Stimulated activated naive CD8-positive, alpha-beta T cell treated with anti-CD3 and anti-CD28 coated beads, Interleukin-15, Interleukin-2, amounts not matched to agents 100 U/mL and 50 U/mL, for 24 hours (primary cell): ENCODE data around the gene TMPRSS2.
A peak's percentile ranks its signal among the peaks of the same experiment; 100 is the strongest.

ENCODE experiments used
- ATAC-seq: fragments of 150-1000 bp; cut with Tn5 transposase; one replicate; pipeline ENCODE4 v1.10.0; 2021
- DNase-seq: peaks from one replicate; pipeline ENCODE4 v3.0.0; 2021

Gene TMPRSS2

DNA sequence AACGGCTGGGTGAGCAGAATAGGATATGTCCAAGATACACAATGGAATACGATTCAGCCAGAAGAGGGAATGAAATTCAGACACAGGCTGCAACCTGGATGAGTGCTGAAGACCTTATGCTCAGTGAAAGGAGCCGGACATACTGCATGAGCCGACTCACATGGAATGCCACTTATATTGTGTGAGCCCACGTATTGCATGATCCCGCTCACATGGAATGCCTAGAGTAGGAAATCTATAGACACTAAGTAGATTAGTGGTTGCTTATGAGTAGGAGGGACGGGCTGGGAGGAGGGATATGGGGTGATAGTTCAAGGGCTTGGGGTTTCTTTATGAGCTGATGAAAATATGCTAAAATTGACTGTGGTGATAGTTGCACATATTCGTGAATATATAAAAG, 26.8 kb downstream of the TMPRSS2 start:
- ATAC-seq (no peak), DNase-seq (no peak)

GRCh38 chr21:41480086-41480690, 27.8 kb downstream of the TMPRSS2 start:
- no peak for DNase-seq
- ATAC-seq: no peak

- no peak for ATAC-seq
- DNase-seq: no peak
Observed at GRCh38 chr21:41479686-41480085, 28.3 kb downstream of the TMPRSS2 start.

- DNase-seq: no peak
- no peak for ATAC-seq
Observed at GRCh38 chr21:41478319-41479177, 29.4 kb downstream of the TMPRSS2 start.

- ATAC-seq: no peak
- DNase-seq: no peak
Observed at GRCh38 chr21:41477641-41478318, 30.2 kb downstream of the TMPRSS2 start.

GRCh38 chr21:41475714-41476420, 32.1 kb downstream of the TMPRSS2 start:
- ATAC-seq: no peak
- DNase-seq: no peak

- no peak for DNase-seq
- ATAC-seq: no peak
Observed at GRCh38 chr21:41472753-41473548, 35.0 kb downstream of the TMPRSS2 start.

DNA sequence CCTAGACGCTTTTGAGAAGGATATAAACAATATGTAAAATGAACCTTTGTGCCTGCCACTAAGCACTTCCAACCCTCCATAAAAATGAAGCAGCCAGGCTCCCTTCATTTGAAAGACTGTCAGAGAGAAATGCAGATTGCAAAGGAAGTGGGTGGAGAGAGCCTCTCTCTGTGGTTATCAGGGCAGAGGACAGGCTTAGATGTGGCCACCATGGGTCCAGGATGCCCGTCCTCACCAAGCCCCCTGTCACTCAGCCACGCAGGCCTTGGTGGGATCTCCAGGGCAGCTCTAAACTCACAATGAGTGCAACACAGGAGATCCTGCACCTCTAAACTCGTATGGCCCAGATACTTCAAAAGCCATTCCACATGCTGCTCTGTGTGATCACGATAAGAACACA, 37.9 kb downstream of the TMPRSS2 start:
- no peak for ATAC-seq
- no peak for DNase-seq

DNA sequence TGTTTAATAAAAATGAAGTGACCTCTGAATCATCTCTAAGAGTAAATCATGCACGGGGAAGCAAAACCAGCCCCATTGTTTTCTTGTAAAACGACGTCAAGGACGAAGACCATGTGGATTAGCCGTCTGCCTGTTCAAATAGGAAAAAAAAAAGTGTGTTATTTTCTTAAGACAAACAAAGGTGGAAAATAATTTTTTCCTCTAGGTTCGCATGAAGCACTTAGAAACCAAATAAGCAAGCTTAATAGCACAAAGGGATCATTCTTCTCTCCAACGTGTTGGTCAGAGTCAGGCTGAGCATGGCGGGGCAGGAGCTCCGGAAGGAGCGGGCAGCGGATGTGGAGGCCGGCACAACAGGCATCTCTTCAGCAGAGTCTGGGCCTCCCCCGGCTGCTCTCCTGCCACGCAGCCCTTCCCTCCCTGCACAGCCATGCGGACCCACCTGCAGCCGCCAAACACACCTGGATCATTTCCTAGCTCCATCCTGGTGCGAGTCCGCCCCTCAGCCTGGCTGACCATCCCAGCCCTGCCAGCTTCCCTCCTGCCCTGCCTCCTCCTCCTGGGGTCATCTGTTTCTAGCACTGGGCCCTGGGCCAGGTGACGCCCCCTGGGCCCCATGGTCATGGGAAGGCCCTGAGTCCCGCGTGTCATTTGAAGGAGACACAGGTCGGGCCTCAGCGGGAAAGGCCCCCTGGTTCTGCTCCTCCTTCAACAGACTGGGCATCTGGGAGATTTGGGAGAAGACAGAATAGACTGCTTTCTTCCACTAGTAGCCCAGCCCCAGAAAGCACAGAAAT, 41.7 kb downstream of the TMPRSS2 start:
- ATAC-seq (no peak), DNase-seq (no peak)

DNA sequence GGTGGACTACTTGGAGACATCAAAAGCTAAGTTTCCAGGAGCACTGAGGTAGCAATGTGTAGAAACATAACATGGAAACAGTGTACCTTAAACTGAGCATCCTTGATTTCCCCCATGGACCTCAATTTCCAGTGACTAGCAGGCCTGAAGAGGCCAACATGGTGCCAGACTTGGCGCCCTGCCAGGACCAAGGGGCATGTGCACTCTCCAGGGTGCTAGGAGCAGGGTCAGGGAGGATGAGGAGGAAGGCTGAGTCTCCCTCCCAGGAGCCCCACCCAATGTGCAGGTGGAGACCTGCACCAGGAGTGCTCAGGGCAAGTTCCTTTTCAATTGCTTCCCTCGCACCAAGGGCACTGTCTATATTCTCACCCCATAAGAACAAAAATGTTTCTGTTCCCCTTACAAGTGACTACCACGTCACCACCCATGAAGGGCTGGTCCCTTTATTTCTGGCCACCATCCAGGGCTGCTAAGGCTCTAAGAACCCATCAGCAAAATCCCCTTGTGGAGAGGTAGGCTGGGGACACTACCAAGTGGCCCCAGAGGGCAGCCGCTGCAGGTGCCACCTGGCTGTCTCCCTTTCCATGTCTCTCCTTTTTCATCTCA, 42.7 kb downstream of the TMPRSS2 start:
- ATAC-seq (no peak), DNase-seq (no peak)

DNA sequence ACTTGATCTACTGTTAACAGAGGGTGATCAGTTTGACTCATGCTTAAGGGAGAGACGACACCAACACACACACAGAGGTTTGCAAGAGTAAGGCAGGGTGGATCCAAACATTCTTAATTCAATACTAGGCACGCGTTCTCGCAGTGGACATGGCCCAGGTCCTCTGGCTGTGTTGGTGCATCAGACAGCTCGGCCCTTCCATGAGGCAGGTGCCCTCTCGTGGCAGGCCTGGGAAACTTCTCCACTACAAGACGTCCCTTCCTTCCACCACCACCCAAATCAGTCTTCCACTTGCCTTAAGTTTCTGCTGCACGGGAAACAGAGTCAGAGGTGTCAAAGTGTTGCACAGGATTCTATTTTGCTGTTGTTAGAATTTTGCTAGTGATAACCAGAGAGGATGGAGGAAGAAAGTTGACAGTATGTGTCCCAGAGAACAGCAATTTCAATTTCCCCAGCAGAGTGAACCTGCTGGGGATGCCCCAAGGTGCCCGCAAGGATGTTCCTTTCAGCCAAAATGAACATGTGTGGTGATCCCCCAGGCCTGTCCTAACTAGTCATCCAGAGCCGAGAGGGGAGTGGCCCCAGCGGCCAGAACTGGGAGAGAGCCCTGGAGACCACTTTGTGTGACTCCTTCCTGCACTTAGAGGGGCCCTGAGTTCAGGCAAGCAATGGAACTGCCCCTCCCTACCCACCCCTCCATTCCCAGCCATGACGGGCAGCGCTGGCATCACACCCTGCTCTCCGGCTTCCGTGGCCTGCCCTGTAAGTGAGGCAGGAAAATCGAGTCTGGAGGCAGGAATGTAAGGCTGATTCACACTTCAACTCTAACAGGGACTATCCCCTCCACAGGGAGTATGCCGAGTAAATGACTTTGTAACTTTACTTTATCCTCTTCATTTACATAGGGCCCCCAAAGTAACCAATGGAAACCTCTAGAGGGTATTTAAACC, 47.1 kb downstream of the TMPRSS2 start:
- peak; percentile 51 for DNase-seq
- peak; percentile 69 for ATAC-seq

DNA sequence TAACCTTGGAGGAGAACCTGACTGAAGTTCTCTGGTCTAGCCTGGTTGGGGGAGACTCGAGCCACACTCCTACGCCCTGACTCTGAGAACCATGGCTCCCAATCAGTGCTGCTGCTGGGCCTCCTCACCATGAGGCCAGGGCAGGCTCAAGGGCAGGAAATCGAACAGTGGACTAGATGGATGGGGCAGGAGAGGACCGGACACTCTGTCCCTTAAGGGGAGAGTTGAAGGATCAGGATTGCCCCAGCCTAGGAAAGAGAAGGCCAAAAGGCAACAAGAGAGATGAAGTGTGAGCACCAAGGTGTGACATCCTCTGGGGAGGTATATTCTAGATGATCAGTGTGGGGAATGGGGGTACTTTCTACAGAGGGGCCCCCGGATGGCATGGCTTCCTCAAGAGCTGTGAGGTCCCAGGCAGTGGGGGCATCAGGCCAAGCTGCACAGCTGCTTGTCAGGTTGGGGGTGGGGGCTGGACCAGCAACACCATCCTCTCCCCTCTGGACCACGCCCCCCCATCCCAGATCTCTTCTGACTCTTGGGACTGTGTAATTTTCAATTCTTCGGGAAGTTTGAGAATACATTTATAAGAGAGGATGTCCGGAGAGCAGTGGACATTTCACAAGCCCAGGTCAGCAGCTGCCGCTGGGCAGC, 47.9 kb downstream of the TMPRSS2 start:
- no peak for ATAC-seq
- DNase-seq: no peak

DNA sequence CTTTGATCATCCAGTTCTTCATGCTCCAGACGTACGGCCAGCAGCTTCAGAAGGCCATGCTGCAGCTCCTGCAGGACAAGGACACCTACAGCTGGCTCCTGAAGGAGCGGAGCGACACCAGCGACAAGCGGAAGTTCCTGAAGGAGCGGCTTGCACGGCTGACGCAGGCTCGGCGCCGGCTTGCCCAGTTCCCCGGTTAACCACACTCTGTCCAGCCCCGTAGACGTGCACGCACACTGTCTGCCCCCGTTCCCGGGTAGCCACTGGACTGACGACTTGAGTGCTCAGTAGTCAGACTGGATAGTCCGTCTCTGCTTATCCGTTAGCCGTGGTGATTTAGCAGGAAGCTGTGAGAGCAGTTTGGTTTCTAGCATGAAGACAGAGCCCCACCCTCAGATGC, 49.4 kb downstream of the TMPRSS2 start:
- no peak for DNase-seq
- ATAC-seq: no peak

DNA sequence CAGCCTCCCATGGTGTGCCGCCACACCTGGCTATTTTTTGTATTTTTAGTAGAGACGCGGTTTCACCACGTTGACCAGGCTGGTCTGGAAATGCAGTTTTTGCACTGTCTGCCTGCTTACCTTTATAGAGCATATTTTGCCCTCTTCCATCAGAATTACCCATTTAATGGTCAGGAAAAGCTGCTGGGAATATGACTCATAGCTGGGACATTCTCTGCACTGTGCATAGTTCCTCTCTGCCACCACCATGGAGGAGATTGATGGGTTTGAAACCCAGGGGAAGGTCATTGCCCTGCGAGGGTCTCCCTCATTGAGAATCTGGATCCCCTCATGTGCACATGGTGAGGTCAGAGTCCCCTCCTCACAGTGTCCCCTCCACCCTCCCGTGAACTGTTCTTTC, 49.8 kb downstream of the TMPRSS2 start:
- no peak for ATAC-seq
- DNase-seq: no peak

DNA sequence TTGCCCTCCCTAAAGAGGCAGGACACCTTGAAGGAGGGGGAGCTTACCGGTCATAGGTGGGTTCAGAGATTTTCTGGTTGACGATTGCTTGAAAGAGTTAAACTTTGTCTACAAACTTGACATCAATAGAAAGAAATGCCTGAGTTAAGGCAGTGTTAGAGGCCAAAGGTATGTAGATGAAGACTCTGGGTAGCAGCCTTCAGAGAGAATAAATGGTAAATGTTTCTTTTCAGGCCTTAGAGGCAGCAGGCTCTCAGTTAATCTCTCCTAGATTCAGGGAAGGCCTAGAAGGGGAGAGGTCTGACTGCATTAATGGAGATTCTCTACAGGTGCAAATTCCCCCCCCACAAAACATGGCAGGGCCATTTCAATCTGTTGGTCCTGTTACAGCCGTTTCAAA, 54.2 kb downstream of the TMPRSS2 start:
- no peak for ATAC-seq
- no peak for DNase-seq

- DNase-seq: no peak
- no peak for ATAC-seq
Observed at GRCh38 chr21:41453198-41453597, 54.8 kb downstream of the TMPRSS2 start.

- no peak for DNase-seq
Observed at GRCh38 chr21:41451753-41452676, 55.9 kb downstream of the TMPRSS2 start.

GRCh38 chr21:41449613-41450012, 58.3 kb downstream of the TMPRSS2 start:
- DNase-seq (no peak), ATAC-seq (no peak)

More at GRCh38 chr21:41451753-41452676, 55.9 kb downstream of the TMPRSS2 start:
- ATAC-seq: no peak
